C4-2B (cell line): ENCODE results near the gene ELMO1.

ENCODE experiments used
- CTCF ChIP-seq: fragments of 450-650 bp; conservative IDR thresholded peaks from 2 replicates; pipeline ENCODE4 v1.5.1; 2017; ENCODE audit warnings: mild to moderate bottlenecking
- ZFX ChIP-seq: fragments of 450-650 bp; IDR thresholded peaks from 2 replicates; pipeline ENCODE4 v1.6.1; 2017

- TF ChIP-seq CTCF (no peak), ZFX (no peak)
These were observed 43.0 kb downstream of the ELMO1 start for GRCh38 chr7:37405603-37406122.
